HG03064 (cell line): ENCODE results near the gene DIP2C.

Experiments
- ATAC-seq: cut with Tn5 transposase; IDR thresholded peaks from one replicate; pipeline ENCODE4 v1.9.1; 2021; ENCODE audit warnings: low read depth; ENCODE audit not compliant: unreplicated experiment

The DIP2C gene

GRCh38 chr10:677750-678661, 11.5 kb downstream of the DIP2C start:
- no peak for ATAC-seq

GRCh38 chr10:677038-677437, 12.4 kb downstream of the DIP2C start:
- ATAC-seq: no peak

GRCh38 chr10:676178-676577, 13.3 kb downstream of the DIP2C start:
- no peak for ATAC-seq

GRCh38 chr10:675532-675931, 13.9 kb downstream of the DIP2C start:
- ATAC-seq: no peak

DNA sequence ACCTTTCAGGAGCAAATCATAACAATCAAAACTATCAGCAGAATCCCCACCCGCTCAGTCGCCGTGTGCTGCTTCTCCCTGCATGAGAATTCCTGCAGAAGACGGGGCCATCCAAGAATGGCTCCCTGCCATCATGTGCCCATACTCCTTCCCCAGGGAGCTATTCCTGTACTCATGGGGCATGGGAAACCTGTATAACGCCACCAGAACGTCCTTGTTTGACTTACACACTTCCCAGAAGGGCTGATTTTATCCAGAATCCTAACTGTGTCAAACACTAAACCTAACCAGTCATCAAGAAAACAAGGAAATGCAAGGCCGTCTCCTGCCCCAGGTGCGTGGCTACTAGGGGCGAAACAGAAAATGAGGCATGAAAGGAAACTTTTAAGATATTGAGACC, 16.0 kb downstream of the DIP2C start:
- ATAC-seq: no peak

GRCh38 chr10:672992-673391, 16.5 kb downstream of the DIP2C start:
- ATAC-seq: no peak

DNA sequence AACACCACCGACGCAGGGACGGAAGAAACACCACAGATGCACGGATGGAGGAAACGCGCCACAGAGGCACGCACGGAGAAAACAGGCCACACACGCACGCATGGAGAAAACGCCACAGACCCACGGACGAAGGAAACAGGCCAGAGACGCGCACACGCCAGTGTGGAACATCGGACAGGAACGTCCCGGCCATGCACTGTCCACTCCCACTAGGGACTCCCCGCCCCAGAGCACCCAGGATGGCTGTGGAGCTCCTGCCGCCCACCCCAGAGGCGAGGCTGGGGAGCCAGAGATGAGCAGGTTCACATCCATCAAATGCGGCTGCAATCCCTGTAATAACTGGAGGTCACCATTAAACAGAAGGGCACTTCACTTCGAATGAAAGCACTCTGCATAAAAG, 17.3 kb downstream of the DIP2C start:
- no peak for ATAC-seq

GRCh38 chr10:670990-671389, 18.5 kb downstream of the DIP2C start:
- no peak for ATAC-seq

GRCh38 chr10:670038-670437, 19.4 kb downstream of the DIP2C start:
- ATAC-seq: no peak

- no peak for ATAC-seq
Measured at GRCh38 chr10:668786-669485, 20.5 kb downstream of the DIP2C start.

DNA sequence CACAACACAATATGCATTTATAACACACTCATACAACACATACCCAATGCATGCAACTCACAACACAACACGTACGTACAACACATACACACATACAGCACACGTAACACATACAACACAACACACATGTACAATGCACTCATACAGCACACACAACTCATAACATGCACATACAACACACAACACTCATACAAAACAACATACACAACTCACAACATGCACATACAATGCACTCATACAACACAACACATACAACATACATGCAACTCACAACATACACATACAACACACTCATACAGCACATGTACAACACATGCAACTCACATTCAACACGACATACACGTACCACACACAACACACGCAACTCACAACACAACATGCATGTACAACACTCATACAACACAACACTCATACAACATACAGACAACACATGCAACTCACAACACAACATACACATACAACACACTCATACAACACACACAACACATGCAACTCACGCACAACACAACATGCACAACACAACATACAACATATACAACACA, 21.8 kb downstream of the DIP2C start:
- ATAC-seq: no peak

DNA sequence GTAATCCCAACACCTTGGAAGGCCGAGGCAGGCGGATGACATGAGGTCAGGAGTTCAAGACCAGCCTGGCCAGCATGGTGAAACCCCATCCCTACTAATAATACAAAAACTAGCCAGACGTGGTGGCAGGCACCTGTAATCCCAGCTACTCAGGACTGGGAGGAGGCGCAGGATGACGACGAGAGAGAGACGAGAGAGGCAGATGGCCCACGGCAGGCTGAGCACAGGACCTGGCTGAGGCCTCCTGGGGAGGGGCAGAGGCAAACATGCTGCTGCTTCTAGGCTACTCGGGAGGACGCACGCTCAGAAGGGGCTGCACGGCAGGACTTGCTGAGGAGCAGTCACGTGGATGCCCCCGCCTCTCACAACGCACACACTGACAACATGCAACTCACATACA, 22.4 kb downstream of the DIP2C start:
- no peak for ATAC-seq

- ATAC-seq: no peak
Measured at GRCh38 chr10:666237-667012, 23.0 kb downstream of the DIP2C start.

DNA sequence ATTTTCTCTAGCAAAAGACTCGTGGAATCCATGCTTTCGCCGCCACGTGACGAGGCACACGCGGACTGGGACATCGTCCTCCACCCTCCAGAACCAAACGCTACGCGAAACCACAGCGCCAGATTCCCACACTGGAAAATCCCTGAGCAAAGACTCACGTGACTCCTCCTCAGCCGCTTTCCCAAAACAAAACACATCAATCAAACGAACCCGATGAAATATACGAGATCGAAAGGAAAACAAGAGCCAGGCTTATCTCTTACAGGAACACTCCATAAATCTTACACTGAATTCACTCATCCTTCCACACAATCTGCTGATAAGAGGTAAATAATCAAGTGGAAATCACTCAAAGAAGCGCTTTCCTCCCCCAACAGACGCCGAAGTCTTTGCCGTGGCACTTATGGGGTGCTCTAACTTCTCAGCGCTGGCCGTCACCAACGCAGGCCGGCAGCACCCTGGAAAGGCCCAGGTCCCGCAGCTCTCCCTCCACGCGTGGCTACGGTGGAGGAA, 23.8 kb downstream of the DIP2C start:
- ATAC-seq: no peak

DNA sequence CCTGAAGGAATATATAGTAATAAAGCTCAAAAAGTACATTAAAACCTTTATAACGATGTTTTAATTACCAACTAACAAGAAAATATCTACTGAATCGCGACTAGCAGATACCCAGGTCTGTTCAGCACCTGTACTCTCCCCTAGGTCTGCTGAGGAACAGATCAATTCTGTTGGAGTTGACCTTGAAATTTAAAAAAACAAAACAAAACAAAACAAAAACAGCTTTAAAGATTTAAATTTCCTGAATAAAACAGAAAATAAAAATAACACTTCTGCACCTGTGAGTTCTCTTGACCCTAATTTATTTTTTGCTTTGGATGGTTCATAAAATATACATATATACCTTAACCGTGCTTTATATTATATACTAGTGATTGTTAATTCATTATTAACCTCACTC, 24.6 kb downstream of the DIP2C start:
- ATAC-seq: no peak

- no peak for ATAC-seq
Measured at GRCh38 chr10:664301-664700, 25.2 kb downstream of the DIP2C start.

DNA sequence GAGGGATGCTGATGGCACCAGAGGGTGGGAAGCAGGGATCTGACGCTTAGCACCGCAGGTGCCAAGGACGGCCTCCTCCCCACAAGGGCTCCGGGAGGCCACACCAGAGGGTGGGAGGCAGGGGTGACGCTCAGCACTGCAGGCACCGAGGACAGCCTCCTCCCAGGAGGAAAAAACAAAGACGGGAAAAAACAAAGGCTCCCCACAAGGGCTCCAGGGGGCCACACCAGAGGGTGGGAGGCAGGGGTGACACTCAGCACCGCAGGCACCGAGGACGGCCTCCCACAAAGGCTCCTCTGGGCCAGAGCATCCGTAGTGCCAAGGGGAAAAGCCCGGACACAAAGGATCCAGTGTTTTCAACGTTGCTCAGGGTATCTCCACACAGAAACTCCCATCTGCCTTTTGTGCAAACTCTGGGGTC, 25.6 kb downstream of the DIP2C start:
- ATAC-seq: no peak

DNA sequence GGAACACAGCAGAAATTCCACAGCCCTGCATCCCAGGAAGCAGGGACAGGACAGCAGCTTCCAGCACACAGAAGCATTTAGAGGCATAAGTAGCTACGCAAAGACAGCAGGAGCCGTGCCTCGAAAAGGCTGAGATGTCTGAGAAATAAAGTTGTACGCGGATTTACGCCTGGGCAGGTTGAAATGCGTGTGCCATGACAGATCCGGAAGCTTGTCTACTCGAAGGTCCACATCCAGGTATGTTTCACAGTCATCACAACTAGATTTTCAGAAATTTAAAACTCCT, 26.1 kb downstream of the DIP2C start:
- ATAC-seq: no peak

GRCh38 chr10:662686-663465, 26.6 kb downstream of the DIP2C start:
- no peak for ATAC-seq

GRCh38 chr10:662223-662605, 27.3 kb downstream of the DIP2C start:
- no peak for ATAC-seq
